ENCODE data around the gene SPCS3.
"Not testable (repeated sequence)": the region's sequence is repeated elsewhere in the genome, so short reads cannot be mapped to it uniquely, and the experiment has no call there.

Gene SPCS3

GRCh38 chr4:176340871-176341685, 21.3 kb downstream of the SPCS3 start:
- in situ Hi-C loops (cut with MboI; ENCODE audit: low sequenced_read_pairs), result no loop called here

- in situ Hi-C loops (cut with MboI; ENCODE audit: low sequenced_read_pairs), result no loop called here
These were observed 22.6 kb downstream of the SPCS3 start for GRCh38 chr4:176342384-176342783.

GRCh38 chr4:176343286-176343685, 23.5 kb downstream of the SPCS3 start:
- in situ Hi-C loops (cut with MboI; ENCODE audit: low sequenced_read_pairs), result no loop called here

GRCh38 chr4:176345346-176345745, 25.6 kb downstream of the SPCS3 start:
- in situ Hi-C loops (cut with MboI; ENCODE audit: low sequenced_read_pairs), result not testable (repeated sequence)

GRCh38 chr4:176346836-176347235, 27.1 kb downstream of the SPCS3 start:
- in situ Hi-C loops (cut with MboI; ENCODE audit: low sequenced_read_pairs), result not testable (repeated sequence)

- in situ Hi-C loops (cut with MboI; ENCODE audit: low sequenced_read_pairs), result no loop called here
These were observed 30.9 kb downstream of the SPCS3 start for GRCh38 chr4:176350671-176351070.

GRCh38 chr4:176354884-176355283, 35.1 kb downstream of the SPCS3 start:
- in situ Hi-C loops (cut with MboI; ENCODE audit: low sequenced_read_pairs), result no loop called here

GRCh38 chr4:176357359-176358082, 37.8 kb downstream of the SPCS3 start:
- in situ Hi-C loops (cut with MboI; ENCODE audit: low sequenced_read_pairs), result no loop called here

- in situ Hi-C loops (cut with MboI; ENCODE audit: low sequenced_read_pairs), result no loop called here
These were observed 38.3 kb downstream of the SPCS3 start for GRCh38 chr4:176358083-176358469.

- in situ Hi-C loops (cut with MboI; ENCODE audit: low sequenced_read_pairs), result no loop called here
These were observed 39.8 kb downstream of the SPCS3 start for GRCh38 chr4:176359590-176359989.

- in situ Hi-C loops (cut with MboI; ENCODE audit: low sequenced_read_pairs), result no loop called here
These were observed 40.7 kb downstream of the SPCS3 start for GRCh38 chr4:176360446-176360845.

- in situ Hi-C loops (cut with MboI; ENCODE audit: low sequenced_read_pairs), result no loop called here
These were observed 43.3 kb downstream of the SPCS3 start for GRCh38 chr4:176363072-176363471.

- in situ Hi-C loops (cut with MboI; ENCODE audit: low sequenced_read_pairs), result no loop called here
These were observed 48.2 kb downstream of the SPCS3 start for GRCh38 chr4:176367771-176368465.

- in situ Hi-C loops (cut with MboI; ENCODE audit: low sequenced_read_pairs), result no loop called here
These were observed 56.4 kb downstream of the SPCS3 start for GRCh38 chr4:176376032-176376614.

- in situ Hi-C loops (cut with MboI; ENCODE audit: low sequenced_read_pairs), result no loop called here
These were observed 58.0 kb downstream of the SPCS3 start for GRCh38 chr4:176377780-176378179.

- in situ Hi-C loops (cut with MboI; ENCODE audit: low sequenced_read_pairs), result no loop called here
These were observed 60.8 kb downstream of the SPCS3 start for GRCh38 chr4:176380352-176381157.
